MCF 10A (cell line): ENCODE measurements around the gene NLRC4. TPM values are rescaled to one million over a fixed set of nuclear protein-coding genes. Genes with fewer than 3 reads are reported as not detected.

Source experiments
- BruUV-seq: library from RNA; stranded (reverse); fragments of 400-500 nt; replicated peaks from 2 replicates; lab custom pipeline; 2021; lab: Mats Ljungman, UMichigan
- CTCF ChIA-PET: fragments of 300-600 bp; sonication (Branson Sonifier 250); formaldehyde crosslinking; extraction: SDS; loops from one replicate; lab custom pipeline; 2021; ENCODE audit warnings: antibody characterized with exemption, inconsistent platforms; lab: Yijun Ruan, JAX
- POLR2A ChIA-PET: fragments of 300-600, 350-650 bp; sonication (Branson Sonifier 250); formaldehyde crosslinking; extraction: SDS; loops from one replicate; lab custom pipeline; 2020; ENCODE audit warnings: antibody characterized with exemption, inconsistent platforms; lab: Yijun Ruan, JAX
- DNase-seq: peaks from one replicate; pipeline ENCODE4 v3.0.0-alpha.2; 2018; ENCODE audit not compliant: unreplicated experiment
- H3K27ac Mint-ChIP-seq: one replicate; pipeline ENCODE4 v1.8.0; 2022; ENCODE audit warnings: mild to moderate bottlenecking, low read depth, mixed read lengths; ENCODE audit not compliant: unreplicated experiment
- H3K27me3 Mint-ChIP-seq: one replicate; pipeline ENCODE4 v1.8.0; 2022; ENCODE audit warnings: mixed read lengths; ENCODE audit not compliant: insufficient read depth, unreplicated experiment
- H3K36me3 Mint-ChIP-seq: one replicate; pipeline ENCODE4 v1.8.0; 2022; ENCODE audit warnings: mild to moderate bottlenecking, moderate library complexity, mixed read lengths; ENCODE audit not compliant: insufficient read depth, unreplicated experiment
- H3K4me1 Mint-ChIP-seq: one replicate; pipeline ENCODE4 v1.8.0; 2022; ENCODE audit warnings: mixed read lengths; ENCODE audit not compliant: insufficient read depth, unreplicated experiment
- H3K4me3 Mint-ChIP-seq: one replicate; pipeline ENCODE4 v1.8.0; 2022; ENCODE audit warnings: mild to moderate bottlenecking, moderate library complexity, mixed read lengths; ENCODE audit not compliant: unreplicated experiment
- H3K9me3 Mint-ChIP-seq: one replicate; pipeline ENCODE4 v1.8.0; 2022; ENCODE audit warnings: mixed read lengths; ENCODE audit not compliant: unreplicated experiment
- CTCF ChIP-seq: fragments of 200-600 bp; IDR thresholded peaks from one replicate; pipeline ENCODE4 v1.8.0; 2022; ENCODE audit warnings: antibody characterized with exemption, mild to moderate bottlenecking; ENCODE audit not compliant: unreplicated experiment
- intact Hi-C: fragments of 100-400 bp; cut with micrococcal nuclease; formaldehyde crosslinking; loops from 2 replicates; pipeline ENCODE4 v1.14.1; 2022
- total RNA-seq: library from RNA; stranded (reverse); gene quantifications from 2 replicates; pipeline ENCODE4 v1.2.3, GENCODE V29; 2022

The NLRC4 gene
- total RNA-seq, 1 experiment from 2014 or later: 0.12 TPM

DNA sequence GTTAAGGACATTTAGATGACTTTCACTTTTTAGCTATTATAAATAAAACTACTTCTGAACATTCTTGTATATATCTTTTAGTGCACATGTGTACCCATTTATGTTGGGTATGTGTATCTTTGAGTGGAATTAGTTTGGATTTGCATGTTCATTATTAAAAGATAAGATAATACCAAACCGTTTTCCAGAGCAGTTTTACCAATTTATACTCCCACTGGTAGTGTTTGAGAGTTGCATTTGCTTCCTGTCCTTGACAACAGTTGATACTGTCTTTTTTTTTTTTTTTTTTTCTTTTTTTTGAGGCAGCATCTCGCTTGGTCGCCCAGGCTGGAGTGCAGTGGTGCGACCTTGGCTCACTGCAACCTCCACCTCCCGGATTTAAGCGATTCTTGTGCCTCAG is 75.7 kb downstream of the NLRC4 start:
- POLR2A ChIA-PET: interaction anchor here (2.4 kb wide), 1 partner anchor 23 kb away, joined by 7 read pairs; the partner anchor contains the start of gene SLC30A6
- H3K27me3 Mint-ChIP-seq: no peaks in the 10 kb centered on the region
- intact Hi-C loops: no loop called here
- H3K4me3 Mint-ChIP-seq: no peak overlapping the region
- TF ChIP-seq CTCF: no peak
- DNase-seq: no peak
- CTCF ChIA-PET: no interaction called here
- no peaks in the 10 kb centered on the region for H3K9me3 Mint-ChIP-seq
- H3K36me3 Mint-ChIP-seq: peaks cover 50% of the 10 kb centered on the region
- no TSS peak for BruUV-seq
- H3K27ac Mint-ChIP-seq: peak overlapping the region; percentile 4
- H3K4me1 Mint-ChIP-seq: no peaks in the 10 kb centered on the region

- Mint-ChIP-seq H3K36me3 (peaks cover 63% of the 10 kb centered on the region), H3K27me3 (no peaks in the 10 kb centered on the region), H3K4me1 (no peaks in the 10 kb centered on the region), H3K9me3 (no peaks in the 10 kb centered on the region), H3K27ac (no peak overlapping the region), H3K4me3 (no peak overlapping the region)
- DNase-seq: no peak
- no TSS peak for BruUV-seq
- ChIA-PET CTCF (interaction anchor here (1.4 kb wide), 1 partner anchor 17 kb away, joined by 4 read pairs; the partner anchor contains the start of gene SLC30A6), POLR2A (no interaction called here)
- no peak for TF ChIP-seq CTCF
- intact Hi-C loops: no loop called here
Observed at GRCh38 chr2:32182667-32183066, 82.0 kb downstream of the NLRC4 start.

Other genes with a start within 250 kb of the NLRC4 start
- gene DPY30, start 225.1 kb downstream of the NLRC4 start, total RNA-seq: 52.1 and 54.7 TPM in 2 replicates
- gene SPAST, start 201.3 kb downstream of the NLRC4 start, total RNA-seq: 20.4 and 23.8 TPM in 2 replicates
- 21.8 and 32.2 TPM in 2 replicates for gene SLC30A6, start 99.0 kb downstream of the NLRC4 start, total RNA-seq
- gene YIPF4, start 13.0 kb upstream of the NLRC4 start, total RNA-seq: 67.6 and 90.3 TPM in 2 replicates
- gene BIRC6, start 92.1 kb upstream of the NLRC4 start, total RNA-seq: 69.6 and 81.1 TPM in 2 replicates